Measurements from ENCODE around the gene ADAMTS19.
A peak's percentile ranks its signal among the peaks of the same experiment; 100 is the strongest.
"Not testable (repeated sequence)": the region's sequence is repeated elsewhere in the genome, so short reads cannot be mapped to it uniquely, and the experiment has no call there.

The ADAMTS19 gene

DNA sequence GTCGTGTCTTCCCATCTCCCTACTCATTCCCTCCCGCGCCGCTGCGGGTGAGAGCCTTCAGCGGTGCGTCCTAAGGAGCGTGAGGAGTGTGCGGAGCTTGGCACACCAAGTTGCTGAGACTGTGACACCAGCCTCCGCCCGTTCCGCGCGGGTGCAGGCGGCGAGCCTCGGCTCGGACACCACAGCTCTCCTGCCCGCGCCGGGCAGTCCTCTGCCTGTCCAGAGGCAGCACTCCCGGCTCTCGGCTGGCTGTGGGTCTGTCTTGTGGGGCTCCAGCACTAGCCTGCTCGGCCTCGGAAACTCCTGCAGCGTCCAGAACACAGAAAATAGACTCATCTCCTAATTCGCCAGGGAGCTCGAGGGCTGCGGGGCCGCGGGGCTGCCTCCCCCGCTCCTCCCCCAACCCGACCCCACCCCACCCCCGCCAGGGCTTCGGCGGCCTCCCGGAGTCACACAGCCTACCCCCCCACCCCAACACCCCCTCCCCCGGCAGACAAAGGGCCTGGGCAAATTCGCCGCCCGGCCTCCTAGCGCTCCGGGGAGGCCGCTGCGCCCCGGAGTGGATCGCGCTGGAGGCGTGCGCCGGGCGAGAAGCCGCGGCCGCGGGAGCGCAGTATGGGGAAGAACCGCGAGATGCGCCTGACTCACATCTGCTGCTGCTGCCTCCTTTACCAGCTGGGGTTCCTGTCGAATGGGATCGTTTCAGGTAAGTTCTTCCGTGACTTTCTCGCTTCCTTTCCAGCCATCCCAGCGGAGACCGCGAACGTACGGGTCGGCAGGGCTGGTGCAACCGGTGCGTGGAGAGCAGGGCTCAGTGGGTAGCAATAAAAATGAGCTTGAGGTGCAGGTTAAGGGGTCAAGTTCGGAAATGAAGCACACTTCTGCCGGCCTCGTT, at the start of gene ADAMTS19:
ADAMTS19 (plus strand) TSS at position 522 of the 895 bp plus-strand sequence; CDS start at position 616, 94 bp downstream.
- DNase-seq: peak; percentile 2

- DNase-seq: peak; percentile 18
These were observed 49.6 kb upstream of the ADAMTS19 start for GRCh38 chr5:129410488-129410887.

GRCh38 chr5:129412721-129413120, 47.4 kb upstream of the ADAMTS19 start:
- DNase-seq: no peak

DNA sequence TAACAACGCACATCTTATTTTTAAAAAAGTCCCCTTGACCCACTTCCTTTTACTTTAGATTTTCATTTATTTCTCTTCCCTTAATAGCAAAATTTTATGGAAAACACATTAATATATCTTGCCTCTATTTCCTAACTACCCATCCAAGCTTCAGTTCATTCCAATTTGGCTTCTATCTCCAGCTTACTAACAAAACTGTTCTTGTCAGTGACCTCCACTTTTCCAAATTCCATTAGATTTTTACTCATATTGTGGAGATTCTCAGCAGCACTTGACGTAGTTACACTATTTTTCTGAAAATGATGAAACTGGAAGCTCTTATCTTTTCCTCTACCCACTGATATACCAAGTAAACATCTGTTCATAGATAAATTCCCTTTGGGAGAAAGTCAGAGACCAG, 46.5 kb upstream of the ADAMTS19 start:
- DNase-seq: no peak

GRCh38 chr5:129419292-129419691, 40.8 kb upstream of the ADAMTS19 start:
- DNase-seq: no peak

- no peak for DNase-seq
These were observed 35.1 kb upstream of the ADAMTS19 start for GRCh38 chr5:129425031-129425430.

DNA sequence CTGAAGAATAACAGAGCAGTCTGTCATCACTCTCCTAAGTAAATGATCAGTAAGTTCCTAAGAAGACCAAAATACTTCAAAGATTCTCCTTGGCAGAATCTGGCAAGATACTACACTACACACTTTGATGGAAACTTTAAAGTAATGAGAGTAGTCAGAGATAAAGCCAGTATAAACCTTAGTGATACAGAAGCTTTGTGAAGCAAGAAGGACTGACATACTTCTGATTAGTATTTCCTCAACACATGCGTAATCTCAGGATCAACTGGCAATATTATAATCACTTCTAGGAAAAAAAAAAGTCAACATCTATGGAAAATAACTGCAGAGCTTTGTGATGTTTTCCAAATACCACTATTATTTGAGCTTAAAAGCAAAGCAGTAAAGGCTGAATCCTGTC, 34.0 kb upstream of the ADAMTS19 start:
- DNase-seq: no peak

- not testable (repeated sequence) for DNase-seq
These were observed 31.5 kb upstream of the ADAMTS19 start for GRCh38 chr5:129428636-129429035.

GRCh38 chr5:129431406-129431805, 28.7 kb upstream of the ADAMTS19 start:
- DNase-seq: no peak

GRCh38 chr5:129438322-129438721, 21.8 kb upstream of the ADAMTS19 start:
- DNase-seq: no peak

- DNase-seq: no peak
These were observed 19.7 kb upstream of the ADAMTS19 start for GRCh38 chr5:129440424-129440823.

DNA sequence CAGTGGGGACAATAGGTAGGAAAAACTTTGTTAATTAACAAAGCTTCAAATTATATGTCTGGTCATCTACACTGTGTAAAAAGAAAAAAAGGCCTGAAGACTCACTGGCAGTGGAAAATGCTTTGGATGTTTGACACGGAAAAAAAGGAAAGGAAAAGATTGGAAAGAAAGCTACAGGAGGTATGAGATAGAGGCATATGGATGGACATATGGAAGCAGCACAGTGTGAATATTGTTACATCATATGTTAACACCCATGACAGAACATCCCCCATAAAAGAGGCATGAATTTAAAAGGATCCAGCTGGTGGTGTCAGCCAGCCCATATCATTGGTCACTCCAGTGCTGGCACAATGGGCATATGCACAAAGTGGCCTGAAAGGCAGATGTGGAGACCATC, 19.0 kb upstream of the ADAMTS19 start:
- DNase-seq: no peak

DNA sequence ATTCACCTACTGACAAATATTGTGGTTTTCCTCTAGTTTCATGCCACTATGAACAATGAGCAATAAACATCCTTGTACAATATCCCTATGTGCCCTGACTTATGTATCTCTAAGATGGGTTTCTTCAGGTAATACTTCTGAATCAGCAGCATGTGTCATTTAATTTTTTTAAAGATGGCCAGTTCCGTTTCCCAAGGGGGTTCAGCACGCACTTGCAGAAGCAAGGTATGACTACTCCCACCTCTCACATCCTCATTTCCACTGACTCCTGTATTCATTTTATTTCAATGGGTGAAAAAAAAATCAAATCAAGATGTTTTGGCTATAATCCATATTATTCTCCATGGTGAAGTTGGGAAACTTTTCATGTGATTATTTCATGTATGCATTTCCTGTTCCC, 14.7 kb upstream of the ADAMTS19 start:
- no peak for DNase-seq

- DNase-seq: no peak
These were observed 12.1 kb upstream of the ADAMTS19 start for GRCh38 chr5:129447968-129448367.

GRCh38 chr5:129448654-129449053, 11.4 kb upstream of the ADAMTS19 start:
- DNase-seq: no peak

GRCh38 chr5:129454461-129454860, 5.6 kb upstream of the ADAMTS19 start:
- DNase-seq: no peak

- DNase-seq: no peak
These were observed 685 bp upstream of the ADAMTS19 start for GRCh38 chr5:129459450-129459776.

DNA sequence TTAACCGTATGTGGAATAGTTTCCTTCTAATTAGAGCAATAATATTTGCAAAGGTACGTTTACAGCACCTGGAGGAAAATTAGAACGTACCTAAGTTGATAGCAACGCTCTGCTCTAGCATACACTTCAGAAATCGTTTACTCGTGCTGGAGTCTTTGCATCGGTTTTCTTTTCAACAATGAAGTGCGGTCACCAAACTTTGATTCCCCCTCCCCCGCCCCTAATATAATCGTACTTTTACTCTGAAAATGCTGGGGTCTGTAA, 506 bp downstream of the ADAMTS19 start:
- no peak for DNase-seq

- peak; percentile 39 for DNase-seq
These were observed 1.0 kb downstream of the ADAMTS19 start for GRCh38 chr5:129460936-129461710.

DNA sequence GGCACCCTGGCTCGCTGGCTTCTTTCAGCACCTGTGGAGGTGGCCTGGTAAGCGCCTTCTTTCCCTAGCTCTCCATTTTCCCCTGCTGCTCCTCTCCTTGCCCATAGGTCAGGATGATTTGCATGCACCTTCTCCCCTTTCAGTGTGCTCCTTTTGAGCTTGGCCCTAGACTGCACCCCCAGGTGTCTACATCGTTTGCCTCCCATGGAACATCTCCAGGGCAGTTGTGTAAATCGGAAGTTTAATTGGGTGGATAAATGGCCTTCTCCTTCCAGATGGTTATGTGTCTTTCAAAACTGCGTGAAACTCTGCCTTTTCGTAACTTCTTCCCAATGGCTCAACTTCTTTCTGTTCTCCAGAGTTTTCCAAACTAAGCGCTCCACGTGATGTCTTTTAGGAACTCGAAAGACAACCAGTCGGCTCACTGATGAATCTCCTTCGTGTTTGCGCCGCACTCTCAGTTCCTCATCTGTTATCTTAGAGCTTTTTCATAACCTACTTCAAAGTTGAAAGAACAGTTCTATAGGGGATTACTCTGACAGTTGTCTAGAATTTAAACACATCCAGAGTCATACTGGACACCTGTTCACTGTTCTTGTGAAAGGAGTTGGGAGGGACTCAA, 1.7 kb downstream of the ADAMTS19 start:
- no peak for DNase-seq

DNA sequence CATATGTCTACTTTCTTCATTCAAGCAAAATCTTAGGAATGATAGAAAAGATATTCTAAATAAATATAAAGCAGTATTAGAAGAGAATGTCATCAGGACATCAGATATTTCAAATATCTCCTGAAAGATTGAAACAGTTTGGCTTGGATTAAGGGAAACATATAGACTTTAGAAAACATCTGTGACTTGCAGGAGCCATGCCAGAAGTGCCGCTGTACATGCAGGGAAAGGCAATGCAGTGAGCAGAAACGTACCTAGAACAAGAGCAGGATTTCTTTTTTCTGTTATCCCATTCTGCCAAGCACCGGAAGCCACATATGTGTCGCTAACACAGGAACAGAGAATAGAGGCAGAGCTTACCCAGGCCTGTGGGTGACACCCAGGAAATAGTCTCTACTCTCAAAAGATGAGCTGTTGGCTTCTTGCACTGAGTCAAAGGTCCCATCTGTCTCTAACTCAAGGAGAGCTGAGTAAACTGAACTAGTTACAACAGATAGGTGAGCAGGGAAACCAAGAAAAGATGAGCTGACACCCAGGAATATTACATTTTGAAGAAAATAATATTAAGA, 5.8 kb downstream of the ADAMTS19 start:
- DNase-seq: no peak

GRCh38 chr5:129474544-129474943, 14.4 kb downstream of the ADAMTS19 start:
- DNase-seq: no peak

- DNase-seq: no peak
These were observed 16.7 kb downstream of the ADAMTS19 start for GRCh38 chr5:129476751-129477150.

GRCh38 chr5:129477532-129477931, 17.4 kb downstream of the ADAMTS19 start:
- DNase-seq: no peak

All from NCI-H510A (cell line).